Forelimb muscle (tissue), 1 donor: ENCODE results near the gene RCHY1. TPM values are rescaled to one million over a fixed set of nuclear protein-coding genes. Genes with fewer than 3 reads are reported as not detected.
"Not testable (repeated sequence)": the region's sequence is repeated elsewhere in the genome, so short reads cannot be mapped to it uniquely, and the experiment has no call there.

Experiments
- DNase-seq: peaks from one replicate; pipeline ENCODE4 v3.0.0-alpha.2; 2013; ENCODE audit warnings: low read depth
- polyA plus RNA-seq: library from polyadenylated mRNA; unstranded; fragments of 120-200 nt; gene quantifications from one replicate; pipeline ENCODE4 v1.2.1, GENCODE V29; 2013; ENCODE audit not compliant: insufficient read length

The RCHY1 gene
- 22.7 TPM for polyA plus RNA-seq

DNA sequence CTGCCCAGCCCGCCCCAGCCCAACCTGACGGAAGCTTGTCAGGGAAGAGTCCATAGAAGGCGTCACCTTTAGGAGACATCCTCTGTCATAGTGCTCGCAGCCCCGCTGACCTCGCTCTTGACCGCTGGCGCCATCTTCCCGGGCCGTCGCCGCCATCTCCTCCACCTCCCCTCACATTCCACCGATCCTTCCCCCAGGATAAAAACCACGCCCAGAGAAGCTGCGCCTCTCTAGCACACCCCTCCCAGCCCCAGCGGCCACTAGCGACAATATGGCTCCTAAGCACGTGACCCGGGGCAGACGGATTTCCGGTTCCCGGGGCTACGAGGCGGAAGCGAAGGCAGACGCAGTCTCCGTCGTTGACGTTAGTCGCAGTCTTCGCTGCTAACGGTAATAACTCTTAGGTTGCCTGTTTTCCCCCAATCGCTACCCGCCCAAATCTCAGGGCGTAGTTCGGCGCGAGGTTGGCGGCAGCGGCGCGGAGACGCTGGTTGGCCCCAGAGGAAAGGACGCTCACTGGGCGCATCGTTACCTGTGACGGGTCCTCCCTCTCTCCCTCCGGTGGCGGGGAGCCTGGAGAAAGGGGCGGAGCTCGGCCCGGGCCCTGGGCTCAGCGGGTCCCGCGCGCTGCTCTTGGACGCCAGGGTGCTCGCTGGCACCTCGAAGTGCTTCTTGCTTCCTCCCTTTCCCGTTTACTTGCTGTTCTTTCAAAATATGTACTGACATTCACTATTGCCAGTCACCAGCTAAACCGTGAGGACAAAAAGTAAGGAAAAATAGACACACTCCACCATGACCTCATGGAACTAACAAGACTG, at the start of gene RCHY1, which contains the start of gene THAP6:
TSS of gene RCHY1 (minus strand) at position 273 of the 818 bp plus-strand sequence. CDS start at position 156, 117 bp downstream.
TSS of gene THAP6 (plus strand) at position 343 of the 818 bp plus-strand sequence. CDS start 980 bp downstream, outside the sequence.
- peak; percentile 85 for DNase-seq

DNA sequence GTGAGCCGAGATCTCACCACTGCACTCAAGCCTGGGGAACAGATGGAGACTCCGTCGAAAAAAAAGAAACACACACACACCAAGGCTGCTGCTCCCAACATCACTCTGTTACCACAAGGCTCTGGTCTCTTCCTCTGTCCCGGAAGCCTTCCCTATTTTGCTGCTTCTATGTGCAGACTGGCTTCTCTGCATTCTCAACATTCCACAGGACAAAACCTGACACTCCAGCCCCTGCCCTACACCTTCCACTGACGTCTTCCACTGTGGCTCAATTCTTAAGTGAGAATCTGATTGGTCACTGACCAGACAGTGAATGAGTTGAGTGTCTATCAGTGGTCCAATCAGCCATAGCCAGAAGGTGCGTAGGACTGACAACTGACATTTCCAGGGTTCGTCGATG, 47.6 kb upstream of the RCHY1 start:
- no peak for DNase-seq

DNA sequence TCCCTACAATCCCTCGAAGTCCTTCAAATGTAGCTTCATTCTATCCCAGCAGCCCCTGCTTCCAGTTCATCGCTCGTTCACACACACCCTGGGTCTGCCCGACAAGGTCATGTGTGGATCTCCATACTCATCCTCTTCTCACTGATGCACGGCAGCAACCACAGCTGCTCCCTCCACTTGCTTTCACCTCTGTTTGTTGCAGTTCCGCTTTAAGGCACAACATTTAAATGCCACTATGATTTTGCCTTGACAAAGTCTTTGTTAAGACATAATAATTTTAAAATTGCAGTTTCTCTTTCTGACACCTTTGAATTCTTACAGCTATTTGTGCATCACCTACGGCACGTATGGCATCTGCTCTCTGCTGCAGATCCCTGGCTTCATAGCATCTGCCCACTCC, 43.5 kb upstream of the RCHY1 start:
- no peak for DNase-seq

DNA sequence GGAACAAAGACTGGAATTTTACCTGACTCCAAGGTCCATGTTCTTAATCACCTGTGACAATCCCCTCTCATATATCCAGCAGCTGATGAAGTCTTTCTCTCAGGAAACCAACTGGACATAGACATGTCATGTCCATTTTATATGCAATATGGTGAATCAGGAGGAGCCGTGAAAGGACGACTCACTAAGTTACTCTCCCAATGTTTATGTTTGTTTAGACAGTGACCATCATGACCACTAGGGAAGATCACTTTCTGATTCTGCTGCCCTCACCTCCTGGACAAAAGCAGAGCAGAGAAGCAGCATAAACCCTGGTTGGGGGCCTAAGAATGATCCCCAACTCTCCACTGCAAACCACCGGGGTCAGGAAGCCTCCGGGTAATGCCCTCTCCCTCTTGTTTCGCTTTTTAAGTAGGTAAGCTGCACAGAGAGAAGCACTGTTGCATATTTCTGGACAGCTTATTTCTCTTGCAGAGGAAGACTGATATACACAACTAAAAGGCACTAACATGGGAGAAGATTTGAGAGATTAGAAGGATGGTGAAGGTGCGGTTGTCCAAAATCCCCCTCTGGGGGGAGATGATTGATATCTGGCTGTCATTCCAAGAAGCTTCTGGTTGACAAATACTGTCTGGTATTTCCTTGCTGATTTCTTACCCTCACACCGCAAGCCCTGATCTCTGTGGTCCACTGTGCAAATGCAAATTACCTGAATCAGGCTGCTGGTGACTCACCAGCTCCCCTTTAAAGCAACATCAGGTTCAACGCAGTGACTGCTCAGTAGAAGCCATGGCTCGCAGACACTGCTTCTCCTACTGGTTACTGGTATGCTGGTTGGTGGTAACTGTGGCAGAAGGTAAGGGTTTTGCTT, 41.3 kb upstream of the RCHY1 start, which contains the start of gene ODAPH:
TSS of gene ODAPH (plus strand) at position 773 of the 871 bp plus-strand sequence. CDS start at position 790, 17 bp downstream.
- no peak for DNase-seq

DNA sequence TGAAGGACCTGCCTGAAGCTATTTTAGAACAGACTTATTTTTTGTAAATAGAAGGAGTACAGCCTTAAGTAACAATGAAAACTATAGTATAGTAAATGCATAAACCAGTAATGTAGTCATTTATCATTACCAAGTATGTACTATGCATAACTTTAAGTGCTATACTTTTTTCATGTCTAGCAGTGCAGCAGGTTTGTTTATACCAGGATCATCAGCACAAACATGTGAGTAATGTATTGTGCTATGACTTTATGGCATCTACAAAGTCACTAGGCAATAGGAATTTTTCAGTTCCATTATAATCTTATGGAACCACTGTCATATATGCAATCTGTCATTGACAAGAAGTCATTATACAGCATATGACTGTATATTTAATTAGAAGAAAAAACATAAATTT, 38.2 kb upstream of the RCHY1 start:
- no peak for DNase-seq

DNA sequence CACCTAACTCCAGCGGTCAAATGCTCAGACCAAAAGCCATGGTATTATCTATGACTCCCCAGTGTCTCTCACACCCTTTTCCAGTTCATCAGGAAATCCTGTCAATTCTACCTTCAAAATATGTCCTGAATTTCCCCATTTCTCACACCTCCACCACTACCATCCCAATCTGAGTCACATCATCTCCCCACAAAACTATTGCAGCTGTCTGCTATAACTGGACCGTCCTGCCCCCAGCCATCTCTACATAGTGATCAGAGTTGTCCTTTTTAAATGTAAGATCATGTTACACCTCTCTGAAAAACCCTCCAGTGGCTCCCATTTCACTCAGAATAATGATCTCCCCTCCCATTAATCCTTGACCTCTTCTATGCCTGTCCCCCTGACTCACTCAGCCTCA, 34.8 kb upstream of the RCHY1 start:
- DNase-seq = no peak

DNA sequence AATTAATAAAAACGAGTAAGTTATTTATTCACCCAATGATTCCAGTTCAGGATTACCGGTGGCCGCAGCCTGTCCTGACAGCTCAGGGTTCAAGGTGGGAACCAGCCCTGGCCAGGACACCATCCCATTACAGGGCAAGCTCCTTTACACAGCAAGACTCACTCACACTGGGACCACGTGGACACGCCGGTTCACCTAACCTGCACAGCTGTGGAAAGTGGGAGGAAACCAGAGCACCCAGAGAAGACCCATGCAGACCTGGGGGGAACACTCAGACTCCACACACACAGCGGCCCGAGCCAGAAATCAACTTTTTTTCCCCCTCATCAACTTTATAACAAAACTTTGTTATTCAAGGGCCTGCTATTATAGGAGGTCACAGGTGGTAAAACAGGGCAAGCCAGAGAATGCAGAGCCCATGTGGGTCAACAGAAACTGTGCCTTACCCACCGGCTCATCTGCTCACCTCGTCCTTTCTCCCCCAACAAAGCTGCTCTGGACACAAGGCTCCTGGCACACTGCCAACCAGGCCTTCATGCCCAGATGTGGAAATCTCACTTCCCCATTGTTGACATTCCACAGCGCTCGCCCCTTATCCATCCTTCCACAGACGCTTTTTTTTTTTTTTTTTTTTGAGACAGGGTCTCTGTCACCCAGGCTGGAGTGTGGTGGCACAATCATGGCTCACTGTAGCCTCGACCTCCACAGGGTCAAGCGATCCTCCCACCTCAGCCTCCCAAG, 33.6 kb upstream of the RCHY1 start:
- DNase-seq = no peak

DNA sequence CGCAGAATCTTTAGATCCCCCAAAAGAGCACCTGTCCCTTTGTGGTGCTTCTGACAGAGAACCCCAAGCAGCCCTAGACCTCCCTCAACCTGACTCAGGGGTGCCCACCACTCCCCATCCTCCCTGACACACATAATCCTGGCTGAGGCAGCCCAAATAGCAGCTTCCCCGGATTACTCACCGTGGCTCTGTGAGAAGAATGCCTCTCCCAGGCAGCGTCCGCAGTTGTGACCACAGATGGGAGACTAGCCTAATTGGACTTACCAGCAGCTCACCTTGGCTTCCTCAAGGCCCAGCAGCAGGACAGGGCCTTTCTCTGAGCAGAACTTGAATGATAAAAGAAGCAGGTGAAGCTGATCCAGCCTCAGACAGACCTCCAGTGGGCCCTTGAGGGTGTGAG, 31.3 kb upstream of the RCHY1 start:
- no peak for DNase-seq

DNA sequence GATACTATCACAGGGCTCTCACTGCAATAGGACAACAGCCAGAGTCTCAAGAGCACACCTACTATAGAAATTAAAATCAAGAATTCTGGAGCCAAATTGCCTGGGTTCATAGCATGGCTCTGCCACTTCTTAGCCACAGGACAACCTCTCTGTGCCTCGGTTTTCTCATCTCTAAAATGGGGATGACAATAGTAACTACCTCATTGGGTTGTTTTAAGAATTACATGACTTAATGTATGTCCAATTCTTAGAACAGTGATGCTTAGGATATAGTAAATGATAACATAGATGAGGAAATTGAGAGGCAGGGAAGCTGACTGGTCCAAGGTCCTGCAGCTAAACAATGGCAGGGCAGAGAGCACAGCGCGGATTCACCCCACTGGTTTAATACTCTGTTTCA, 30.7 kb upstream of the RCHY1 start:
- no peak for DNase-seq

DNA sequence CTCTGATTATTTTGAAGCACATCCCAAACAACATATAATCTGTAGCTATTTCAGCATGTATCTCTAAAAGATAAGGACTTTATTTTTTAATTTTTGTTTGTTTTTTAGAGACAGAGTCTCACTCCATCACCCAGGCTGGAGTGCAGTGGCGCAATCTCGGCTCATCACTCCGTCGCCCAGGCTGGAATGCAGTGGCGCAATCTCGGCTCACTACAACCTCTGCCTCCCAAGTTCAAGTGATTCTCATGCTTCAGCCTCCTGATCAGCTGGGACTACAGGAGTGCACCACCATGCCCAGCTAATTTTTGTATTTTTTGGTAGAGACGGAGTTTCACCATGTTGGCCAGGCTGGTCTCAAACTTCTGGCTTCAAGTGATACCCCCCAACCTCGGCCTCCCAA, 30.0 kb upstream of the RCHY1 start:
- DNase-seq = not testable (repeated sequence)

DNA sequence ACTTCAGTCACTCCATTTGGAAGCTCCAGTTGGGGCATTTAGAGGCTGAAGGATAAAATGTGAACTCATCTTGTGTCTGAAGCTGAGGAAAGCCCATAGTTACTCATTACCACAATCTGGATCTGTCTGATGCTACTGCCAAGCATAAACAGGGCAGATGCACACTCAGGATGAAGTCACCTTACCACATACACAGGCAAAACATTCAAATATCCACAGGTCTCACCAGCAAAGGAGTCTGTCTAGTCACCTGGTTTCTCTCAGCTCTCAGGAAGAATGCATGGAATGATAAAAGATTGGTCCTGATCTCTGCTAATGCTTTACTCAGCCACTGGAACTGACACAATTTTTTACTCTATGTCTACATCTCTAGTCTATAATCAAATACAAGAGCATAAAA, 28.6 kb upstream of the RCHY1 start:
- DNase-seq = no peak

DNA sequence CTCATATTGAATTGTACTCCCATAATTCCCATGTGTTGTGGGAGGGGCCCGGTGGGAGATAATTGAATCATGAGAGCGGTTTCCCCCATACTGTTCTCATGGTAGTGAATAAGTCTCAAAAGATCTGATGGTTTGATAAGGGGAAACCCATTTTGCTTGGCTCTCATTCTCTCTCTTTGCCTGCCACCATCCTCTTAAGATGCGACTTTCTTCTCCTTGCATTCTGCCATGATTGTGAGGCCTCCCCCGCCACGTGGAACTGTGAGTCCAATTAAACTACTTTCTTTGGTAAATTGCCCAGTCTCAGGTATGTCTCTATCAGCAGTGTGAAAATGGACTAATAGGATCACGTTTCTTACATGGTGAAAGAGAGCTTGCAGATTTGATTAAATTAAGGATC, 23.1 kb upstream of the RCHY1 start:
- DNase-seq = not testable (repeated sequence)

DNA sequence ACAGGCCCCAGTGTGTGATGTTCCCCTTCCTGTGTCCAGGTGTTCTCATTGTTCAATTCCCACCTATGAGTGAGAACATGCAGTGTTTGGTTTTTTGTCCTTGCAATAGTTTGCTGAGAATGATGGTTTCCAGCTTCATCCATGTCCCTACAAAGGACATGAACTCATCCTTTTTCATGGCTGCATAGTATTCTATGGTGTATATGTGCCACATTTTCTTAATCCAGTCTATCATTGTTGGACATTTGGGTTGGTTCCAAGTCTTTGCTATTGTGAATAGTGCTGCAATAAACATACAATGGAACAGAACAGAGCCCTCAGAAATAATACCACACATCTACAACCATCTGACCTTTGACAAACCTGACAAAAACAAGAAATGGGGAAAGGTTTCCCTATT, 19.7 kb upstream of the RCHY1 start:
- DNase-seq = not testable (repeated sequence)

DNA sequence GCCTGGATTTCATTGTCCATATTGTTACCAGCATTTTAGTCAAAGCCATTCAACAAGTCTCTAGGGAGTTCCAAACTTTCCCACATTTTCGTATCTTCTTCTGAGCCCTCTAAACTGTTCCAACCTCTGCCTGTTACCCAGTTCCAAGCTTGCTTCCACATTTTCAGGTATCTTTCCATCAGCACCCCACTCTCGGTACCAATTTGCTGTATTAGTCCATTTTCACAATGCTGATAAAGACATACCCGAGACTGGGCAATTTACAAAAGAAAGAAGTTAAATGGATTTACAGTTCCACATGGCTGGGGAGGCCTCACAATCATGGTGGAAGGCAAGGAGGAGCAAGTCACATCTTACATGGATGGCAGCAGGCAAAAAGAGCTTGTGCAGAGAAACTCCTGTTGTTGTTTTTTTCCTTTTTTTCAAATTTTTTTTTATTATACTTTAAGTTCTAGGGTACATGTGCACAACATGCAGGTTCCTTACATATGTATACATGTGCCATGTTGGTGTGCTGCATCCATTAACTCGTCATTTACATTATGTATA, 19.2 kb upstream of the RCHY1 start:
- DNase-seq = not testable (repeated sequence)

DNA sequence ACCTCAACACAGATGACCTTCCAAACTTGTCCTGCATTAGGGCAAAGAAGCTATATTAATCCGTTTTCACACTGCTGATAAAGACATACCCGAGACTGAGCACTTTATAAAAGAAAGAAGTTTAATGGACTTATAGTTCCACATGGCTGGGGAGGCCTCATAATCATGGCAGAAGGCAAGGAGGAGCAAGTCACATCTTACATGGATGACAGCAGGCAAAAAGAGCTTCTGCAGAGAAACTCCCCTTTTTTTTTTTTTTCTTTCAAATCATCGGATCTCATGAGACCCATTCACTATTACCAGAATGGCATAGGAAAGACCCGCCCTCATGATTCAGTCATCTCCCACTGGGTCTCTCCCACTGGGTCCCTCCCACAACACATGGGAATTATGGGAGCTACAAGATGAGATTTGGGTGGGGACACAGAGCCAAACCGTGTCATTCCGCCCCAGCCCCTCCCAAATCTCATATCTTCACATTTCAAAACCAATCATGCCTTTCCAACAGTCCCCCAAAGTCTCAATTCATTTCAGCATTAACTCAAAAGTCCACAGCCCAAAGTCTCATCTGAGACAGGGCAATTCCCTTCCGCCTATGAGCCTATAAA, 17.4 kb upstream of the RCHY1 start:
- not testable (repeated sequence) for DNase-seq

DNA sequence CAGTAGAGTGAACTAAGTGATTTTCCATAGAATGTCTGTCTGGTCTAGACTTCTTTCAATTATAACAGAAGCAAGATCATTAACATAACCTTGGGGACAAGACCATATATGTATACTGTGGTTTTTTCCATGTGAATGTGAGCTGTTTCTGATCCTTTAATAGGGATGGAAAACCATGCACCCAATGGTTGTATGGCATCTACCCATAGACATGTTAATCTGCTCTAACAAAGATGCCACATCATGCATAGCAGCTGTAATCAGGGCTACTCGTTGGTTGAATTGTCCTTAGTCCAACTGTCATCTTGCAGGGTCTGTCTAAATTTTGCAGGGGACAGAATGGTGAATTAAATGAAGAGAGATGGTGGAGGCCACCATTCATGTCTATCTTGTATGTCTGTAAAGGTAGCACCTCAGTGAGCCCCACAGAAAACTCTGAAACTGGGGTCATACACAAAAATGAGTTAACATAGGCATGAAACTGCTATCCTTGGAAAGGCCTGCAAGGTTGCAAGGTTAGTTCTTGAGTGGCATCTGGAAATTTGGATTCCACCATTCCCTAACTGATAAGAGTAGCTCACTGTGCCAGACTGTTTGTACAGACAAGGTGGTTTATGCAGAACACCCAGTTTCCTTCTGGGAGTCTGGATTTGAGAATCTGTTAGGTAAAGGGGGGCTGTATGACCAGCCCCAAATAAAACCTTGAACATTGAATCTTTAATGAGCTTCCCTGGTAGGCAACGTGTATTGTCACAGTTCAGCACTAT, 16.5 kb upstream of the RCHY1 start:
- DNase-seq = no peak

DNA sequence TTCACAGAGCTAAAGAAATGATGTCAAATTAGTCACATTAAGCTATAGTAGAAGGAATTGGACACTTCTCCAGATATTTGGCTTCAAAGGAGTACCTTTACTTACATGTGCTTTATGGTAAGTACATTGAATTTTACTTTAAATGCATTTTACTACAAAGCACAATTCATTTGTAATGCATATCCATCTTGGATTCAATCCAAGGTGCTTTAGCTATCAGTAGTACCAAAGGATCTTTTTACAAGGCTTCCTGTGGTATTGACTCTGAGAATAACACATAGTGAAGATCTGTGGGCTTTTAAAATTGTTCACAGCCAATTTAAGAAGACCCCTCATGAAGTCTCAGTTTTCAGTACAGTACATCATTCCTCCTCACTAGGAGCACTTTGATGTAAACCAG, 13.3 kb upstream of the RCHY1 start:
- no peak for DNase-seq

DNA sequence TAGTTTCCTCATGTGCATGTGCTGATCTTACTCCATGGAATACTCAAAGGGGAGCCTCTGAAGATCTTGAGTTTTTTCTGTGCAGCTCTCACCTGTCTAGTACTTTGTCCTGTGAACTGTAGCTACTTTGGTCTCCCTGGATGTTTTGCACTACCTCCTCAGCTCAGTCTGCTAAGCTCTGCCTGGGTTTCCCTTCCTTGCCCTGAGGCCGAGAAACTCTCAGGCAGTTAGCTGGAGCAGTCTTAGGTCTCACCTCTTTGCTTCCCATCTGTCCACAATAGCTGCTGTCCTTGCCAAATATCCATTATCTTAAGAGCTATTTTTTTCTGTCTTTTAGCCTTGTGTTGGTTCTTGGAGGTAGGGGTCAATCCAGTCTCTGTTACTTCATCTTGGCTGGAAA, 11.7 kb upstream of the RCHY1 start:
- DNase-seq = no peak

DNA sequence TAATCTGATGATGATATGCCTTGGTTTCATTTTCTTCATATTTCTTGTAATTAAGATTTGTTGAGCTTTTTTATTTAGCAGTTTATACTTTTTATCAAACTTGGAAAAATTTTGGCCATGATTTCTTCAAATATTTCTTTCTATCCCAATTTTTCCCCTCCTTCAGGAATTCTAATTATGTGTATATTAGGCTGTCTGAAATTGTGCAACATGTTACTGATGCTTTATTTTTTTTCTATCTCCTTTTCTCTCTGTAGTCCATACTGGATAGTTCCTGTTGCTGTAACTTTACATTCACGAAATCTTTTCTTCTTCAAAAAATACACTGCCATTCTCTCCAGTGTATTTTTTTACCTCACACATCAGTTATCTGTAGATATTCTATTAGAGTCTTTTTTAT, 10.9 kb upstream of the RCHY1 start:
- DNase-seq = no peak

DNA sequence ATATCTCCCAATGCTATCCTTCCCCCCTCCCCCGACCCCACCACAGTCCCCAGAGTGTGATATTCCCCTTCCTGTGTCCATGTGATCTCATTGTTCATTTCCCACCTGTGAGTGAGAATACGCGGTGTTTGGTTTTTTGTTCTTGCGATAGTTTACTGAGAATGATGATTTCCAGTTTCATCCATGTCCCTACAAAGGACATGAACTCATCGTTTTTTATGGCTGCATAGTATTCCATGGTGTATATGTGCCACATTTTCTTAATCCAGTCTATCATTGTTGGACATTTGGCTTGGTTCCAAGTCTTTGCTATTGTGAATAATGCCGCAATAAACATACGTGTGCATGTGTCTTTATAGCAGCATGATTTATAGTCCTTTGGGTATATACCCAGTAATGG, 5.2 kb upstream of the RCHY1 start:
- not testable (repeated sequence) for DNase-seq
